Choroid plexus epithelial cell (primary cell): ENCODE results near the gene AKAP13.

Experiments
- DNase-seq: peaks from one replicate; pipeline ENCODE4 v3.0.0-alpha.2; 2010; ENCODE audit warnings: low read depth
- H3K4me3 ChIP-seq: 2 replicates; pipeline ENCODE4 v1.5.1; 2011; ENCODE audit warnings: low read depth, mild to moderate bottlenecking, control low read depth, low read length, moderate library complexity
- TF ChIP-seq, protein P1 (sequence below): conservative IDR thresholded peaks from 2 replicates; pipeline ENCODE4 v1.5.1; 2011; ENCODE audit warnings: low read depth, mild to moderate bottlenecking, control low read depth, inconsistent platforms, low read length, moderate library complexity

The AKAP13 gene

DNA sequence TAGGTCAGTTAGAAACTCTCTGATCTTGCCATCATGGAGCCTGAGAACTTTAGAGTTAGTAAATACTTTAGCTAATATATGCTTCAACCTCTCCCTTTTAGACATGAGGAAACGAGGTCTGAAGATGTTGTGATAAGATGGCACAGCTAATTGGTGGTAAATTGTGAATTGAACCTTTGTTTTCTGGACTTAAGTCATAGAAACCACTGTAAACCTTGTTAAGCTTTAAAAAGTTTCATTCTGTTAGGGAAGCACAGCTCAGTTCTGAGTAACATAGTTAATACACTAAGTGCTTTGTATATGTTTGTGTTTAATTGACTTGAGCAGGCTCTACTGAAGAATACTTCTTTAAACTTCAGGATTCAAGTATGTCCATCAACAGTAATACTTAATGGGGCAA, 108.6 kb downstream of the AKAP13 start:
- H3K4me3 ChIP-seq = no peak overlapping the region
- TF ChIP-seq, protein P1, sequence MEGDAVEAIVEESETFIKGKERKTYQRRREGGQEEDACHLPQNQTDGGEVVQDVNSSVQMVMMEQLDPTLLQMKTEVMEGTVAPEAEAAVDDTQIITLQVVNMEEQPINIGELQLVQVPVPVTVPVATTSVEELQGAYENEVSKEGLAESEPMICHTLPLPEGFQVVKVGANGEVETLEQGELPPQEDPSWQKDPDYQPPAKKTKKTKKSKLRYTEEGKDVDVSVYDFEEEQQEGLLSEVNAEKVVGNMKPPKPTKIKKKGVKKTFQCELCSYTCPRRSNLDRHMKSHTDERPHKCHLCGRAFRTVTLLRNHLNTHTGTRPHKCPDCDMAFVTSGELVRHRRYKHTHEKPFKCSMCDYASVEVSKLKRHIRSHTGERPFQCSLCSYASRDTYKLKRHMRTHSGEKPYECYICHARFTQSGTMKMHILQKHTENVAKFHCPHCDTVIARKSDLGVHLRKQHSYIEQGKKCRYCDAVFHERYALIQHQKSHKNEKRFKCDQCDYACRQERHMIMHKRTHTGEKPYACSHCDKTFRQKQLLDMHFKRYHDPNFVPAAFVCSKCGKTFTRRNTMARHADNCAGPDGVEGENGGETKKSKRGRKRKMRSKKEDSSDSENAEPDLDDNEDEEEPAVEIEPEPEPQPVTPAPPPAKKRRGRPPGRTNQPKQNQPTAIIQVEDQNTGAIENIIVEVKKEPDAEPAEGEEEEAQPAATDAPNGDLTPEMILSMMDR = no peak
- no peak for DNase-seq

DNA sequence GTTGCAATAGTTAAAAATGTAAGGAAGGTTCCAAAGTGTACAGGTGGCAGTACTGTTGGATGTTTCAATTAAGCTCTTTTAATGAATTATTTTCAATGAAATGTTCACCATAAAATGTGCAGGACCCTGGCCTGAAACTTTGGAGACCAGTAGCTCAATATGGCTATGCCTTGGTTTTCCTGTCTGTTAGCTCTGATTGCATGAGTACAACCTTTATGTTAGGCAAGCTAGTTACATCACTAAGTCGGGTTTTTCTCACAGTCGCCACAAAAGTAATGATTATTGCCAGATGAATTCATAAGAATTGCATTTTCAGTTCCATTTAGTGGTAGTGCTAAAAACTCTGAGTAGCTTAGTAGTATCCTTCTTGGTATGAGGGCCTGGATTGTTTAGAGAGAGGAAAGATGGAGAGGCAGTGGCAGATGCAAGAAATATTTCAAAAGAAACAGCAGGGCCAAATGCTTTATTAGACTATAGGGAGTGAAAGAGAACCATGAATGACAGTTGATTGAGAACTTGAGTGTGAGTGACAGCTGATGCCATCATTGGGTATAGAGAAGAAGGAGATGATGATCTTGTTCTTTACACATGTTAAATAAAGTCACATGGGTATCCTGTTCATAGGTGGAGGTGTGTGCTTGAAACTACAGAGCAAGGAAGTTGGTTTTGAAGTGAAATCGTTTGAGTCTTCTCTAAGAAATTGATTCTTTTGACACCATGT, 109.5 kb downstream of the AKAP13 start:
- H3K4me3 ChIP-seq = no peak overlapping the region
- TF ChIP-seq, protein P1 = no peak
- DNase-seq = no peak

DNA sequence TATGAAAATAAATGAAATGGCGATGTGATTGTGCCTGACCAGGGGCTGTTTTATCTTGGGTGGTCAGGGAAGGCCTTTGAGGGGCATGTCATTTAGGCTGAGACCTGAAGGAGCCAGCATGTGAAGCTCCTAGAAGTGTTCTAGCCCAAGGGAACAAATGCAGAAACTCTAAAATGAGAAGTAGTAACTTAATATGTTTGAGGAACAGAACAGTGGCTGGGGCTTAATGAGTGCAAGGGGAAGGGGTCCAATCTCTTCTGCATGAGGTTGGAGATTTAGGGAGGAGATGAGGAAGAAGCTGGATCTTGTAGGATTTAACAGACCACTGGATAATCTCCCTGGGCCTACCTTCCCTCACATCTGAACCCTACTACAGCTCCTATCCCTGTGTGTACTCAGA, 110.5 kb downstream of the AKAP13 start:
- no peak for DNase-seq
- no peak overlapping the region for H3K4me3 ChIP-seq
- TF ChIP-seq, protein P1 = no peak

DNA sequence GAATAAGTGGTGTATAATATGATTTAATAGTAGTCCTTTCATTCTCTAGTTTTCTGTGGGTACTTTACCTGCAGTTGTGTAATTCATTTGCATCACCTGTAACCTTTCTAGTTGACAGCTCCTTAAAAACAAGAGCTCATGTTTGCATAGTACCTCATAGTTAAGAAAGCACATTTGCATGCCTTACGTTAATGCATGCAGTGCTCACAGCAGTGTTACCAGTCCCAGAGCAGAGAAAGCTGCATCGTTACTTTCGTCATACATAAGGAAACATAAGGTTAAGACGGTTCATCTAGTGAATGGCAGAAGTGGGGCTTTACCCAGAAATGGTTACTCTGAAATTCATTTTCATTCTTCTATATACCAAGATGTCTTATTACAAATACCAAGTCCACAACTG, 111.3 kb downstream of the AKAP13 start:
- DNase-seq = no peak
- no peak overlapping the region for H3K4me3 ChIP-seq
- TF ChIP-seq, protein P1 = no peak

DNA sequence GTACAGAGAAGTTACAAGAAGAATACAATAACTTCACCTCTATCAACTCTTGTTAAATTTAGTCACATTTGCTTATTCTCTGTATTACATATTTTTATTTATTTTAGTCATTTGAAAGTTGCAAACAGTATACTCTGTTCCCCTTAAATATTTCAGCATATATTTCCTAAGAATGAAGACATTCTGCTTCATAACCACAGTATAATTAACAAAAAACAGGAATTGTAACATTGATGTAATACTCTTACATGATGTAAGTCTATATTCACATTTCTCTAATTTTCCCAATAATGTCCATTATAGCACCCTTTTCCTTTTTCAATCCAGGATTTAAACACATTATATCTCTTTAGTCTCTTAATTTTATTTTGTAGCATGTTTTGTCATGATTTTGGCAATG, 112.0 kb downstream of the AKAP13 start:
- TF ChIP-seq, protein P1 = no peak
- no peak for DNase-seq
- no peak overlapping the region for H3K4me3 ChIP-seq

DNA sequence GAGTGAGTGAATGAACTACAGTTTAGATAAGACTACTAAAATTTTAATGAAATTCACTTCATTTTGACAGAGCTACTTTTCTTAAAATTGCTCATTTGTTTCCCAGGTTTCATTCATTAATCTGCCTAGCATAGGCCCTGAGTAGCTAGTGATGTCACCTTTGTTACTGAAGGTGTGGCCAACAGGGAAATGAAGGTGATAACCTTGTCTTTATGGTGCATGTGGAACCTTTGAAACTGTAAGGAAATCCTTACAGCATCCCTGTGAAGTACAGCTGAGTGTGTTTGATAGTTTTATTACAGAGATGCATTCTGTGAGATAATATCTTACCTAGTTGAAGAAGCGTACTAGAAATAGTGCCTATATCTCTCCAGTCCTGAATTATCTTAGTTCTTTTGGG, 112.9 kb downstream of the AKAP13 start:
- DNase-seq = no peak
- H3K4me3 ChIP-seq = no peak overlapping the region
- TF ChIP-seq, protein P1 = no peak
